GM18508 (cell line): Measurements from ENCODE around the gene MED29.

ENCODE experiments used
- ATAC-seq: cut with Tn5 transposase; IDR thresholded peaks from one replicate; pipeline ENCODE4 v1.9.1; 2021; ENCODE audit warnings: moderate number of reproducible peaks; ENCODE audit not compliant: insufficient read depth, unreplicated experiment

The MED29 gene

GRCh38 chr19:39390451-39390750 is 777 bp upstream of the MED29 start:
- ATAC-seq: no peak

GRCh38 chr19:39397360-39398296 is 6.5 kb downstream of the MED29 start:
- no peak for ATAC-seq

GRCh38 chr19:39398297-39398864 is 7.2 kb downstream of the MED29 start:
- no peak for ATAC-seq

GRCh38 chr19:39399668-39400050 is 8.5 kb downstream of the MED29 start:
- ATAC-seq: no peak

GRCh38 chr19:39400061-39400460 is 8.9 kb downstream of the MED29 start:
- no peak for ATAC-seq

GRCh38 chr19:39401070-39401548 is 9.9 kb downstream of the MED29 start:
- ATAC-seq: no peak

GRCh38 chr19:39401549-39402345 is 10.6 kb downstream of the MED29 start:
- ATAC-seq: no peak

GRCh38 chr19:39402346-39403300 is 11.4 kb downstream of the MED29 start:
- no peak for ATAC-seq

- no peak for ATAC-seq
Observed at GRCh38 chr19:39403331-39404312, 12.4 kb downstream of the MED29 start.

- no peak for ATAC-seq
Observed at GRCh38 chr19:39405261-39405957, 14.2 kb downstream of the MED29 start.

- no peak for ATAC-seq
Observed at GRCh38 chr19:39405958-39406655, 14.9 kb downstream of the MED29 start.

- ATAC-seq: no peak
Observed at GRCh38 chr19:39406656-39407409, 15.7 kb downstream of the MED29 start, which contains the start of gene ZFP36. ZFP36 (plus strand) TSS chr19:39406847; CDS start chr19:39406905, 58 bp downstream.

- ATAC-seq: no peak
Observed at GRCh38 chr19:39407410-39407659, 16.2 kb downstream of the MED29 start.

GRCh38 chr19:39407660-39408391 is 16.6 kb downstream of the MED29 start:
- no peak for ATAC-seq

- ATAC-seq: no peak
Observed at GRCh38 chr19:39408392-39409207, 17.4 kb downstream of the MED29 start.
